ENCODE measurements around the gene POU2F2. TPM values are rescaled to one million over a fixed set of nuclear protein-coding genes. Genes with fewer than 3 reads are reported as not detected.

Gene POU2F2
- total RNA-seq, 1 experiment from 2014 or later = 6.0 TPM

GRCh38 chr19:42152910-42153671 lies 20.8 kb upstream of the POU2F2 start:
- Mint-ChIP-seq H3K4me3 (no peak overlapping the region), H3K36me3 (no peaks in the 10 kb centered on the region), H3K27ac (0 out of 2 replicates have a peak overlapping the region, but pooled peaks have one; percentile 3), H3K9me3 (no peaks in the 10 kb centered on the region), H3K4me1 (peaks cover 50% of the 10 kb centered on the region), H3K27me3 (ENCODE audit: low read depth) (peaks cover 33% of the 10 kb centered on the region)
- DNase-seq (ENCODE audit: low spot score) = no peak
- no peak for ATAC-seq
- ChIA-PET CTCF (interaction anchor here (0.9 kb wide), 1 partner anchor 21 kb away, joined by 4 read pairs; no protein-coding TSS in a partner anchor), POLR2A (no interaction called here)
- TF ChIP-seq CDX4 (CRISPR knock-in tag; IDR thresholded peaks at IDR 0.05; ENCODE audit: borderline replicate concordance) (no peak), E2F1 (CRISPR knock-in tag; IDR thresholded peaks at IDR 0.05) (no peak), NFE2L1 (CRISPR knock-in tag; IDR thresholded peaks at IDR 0.05) (no peak), ZNF232 (CRISPR knock-in tag; IDR thresholded peaks at IDR 0.05) (no peak), ELF4 (CRISPR knock-in tag; IDR thresholded peaks at IDR 0.05; ENCODE audit: low read depth) (no peak), GABPB1 (CRISPR knock-in tag; IDR thresholded peaks at IDR 0.05) (no peak), ZNF263 (CRISPR knock-in tag; IDR thresholded peaks at IDR 0.05; ENCODE audit: low read depth) (no peak), NFATC4 (CRISPR knock-in tag; IDR thresholded peaks at IDR 0.05) (no peak), CREM (CRISPR knock-in tag; IDR thresholded peaks at IDR 0.05) (no peak), JUN (CRISPR knock-in tag; IDR thresholded peaks at IDR 0.05) (no peak), JAZF1 (CRISPR knock-in tag; IDR thresholded peaks at IDR 0.05) (no peak), ZNF121 (CRISPR knock-in tag; IDR thresholded peaks at IDR 0.05) (no peak), CREB1 (CRISPR knock-in tag; IDR thresholded peaks at IDR 0.05) (no peak)

- DNase-seq (ENCODE audit: low spot score) = no peak
- H3K36me3 Mint-ChIP-seq = no peaks in the 10 kb centered on the region
- ATAC-seq = no peak
- no peak overlapping the region for H3K27ac Mint-ChIP-seq
- H3K27me3 Mint-ChIP-seq (ENCODE audit: low read depth) = peaks cover 34% of the 10 kb centered on the region
- POLR2A ChIA-PET = no interaction called here
- CTCF ChIA-PET = interaction anchor here (0.9 kb wide), 1 partner anchor 19 kb away, joined by 4 read pairs; no protein-coding TSS in a partner anchor
- H3K4me1 Mint-ChIP-seq = peaks cover 50% of the 10 kb centered on the region
- no peaks in the 10 kb centered on the region for H3K9me3 Mint-ChIP-seq
- H3K4me3 Mint-ChIP-seq = no peak overlapping the region
- TF ChIP-seq NFYB (CRISPR knock-in tag; conservative IDR thresholded peaks at IDR 0.05; ENCODE audit: low read depth) (no peak), USF1 (CRISPR knock-in tag; IDR thresholded peaks at IDR 0.05) (no peak), STAT6 (CRISPR knock-in tag; conservative IDR thresholded peaks at IDR 0.05; ENCODE audit: low read depth) (no peak), TP53 (CRISPR knock-in tag; IDR thresholded peaks at IDR 0.05) (no peak), SMAD4 (CRISPR knock-in tag; IDR thresholded peaks at IDR 0.05) (no peak), E2F5 (CRISPR knock-in tag; IDR thresholded peaks at IDR 0.05) (no peak), USF2 (CRISPR knock-in tag; IDR thresholded peaks at IDR 0.05) (no peak), ATF2 (CRISPR knock-in tag; IDR thresholded peaks at IDR 0.05; ENCODE audit: borderline replicate concordance, low read depth) (no peak), MXD4 (CRISPR knock-in tag; IDR thresholded peaks at IDR 0.05; ENCODE audit: borderline replicate concordance) (no peak)
Measured at GRCh38 chr19:42151782-42152684, 19.8 kb upstream of the POU2F2 start.

All from WTC11 (cell line).